HG02870 (cell line): ENCODE measurements around the gene DSN1.

Experiments used
- ATAC-seq: cut with Tn5 transposase; IDR thresholded peaks from one replicate; pipeline ENCODE4 v1.9.1; 2021; ENCODE audit warnings: mild to moderate bottlenecking, moderate library complexity; ENCODE audit not compliant: unreplicated experiment

The DSN1 gene

GRCh38 chr20:36758276-36758675, 15.3 kb downstream of the DSN1 start:
- no peak for ATAC-seq

GRCh38 chr20:36756496-36756895, 17.1 kb downstream of the DSN1 start:
- no peak for ATAC-seq

- no peak for ATAC-seq
These were observed 18.8 kb downstream of the DSN1 start for GRCh38 chr20:36754656-36755222.

GRCh38 chr20:36752582-36752981, 21.0 kb downstream of the DSN1 start:
- ATAC-seq = no peak

GRCh38 chr20:36745927-36746659, 27.5 kb downstream of the DSN1 start, which contains the start of gene NDRG3:
NDRG3 (minus strand) TSS chr20:36746090; CDS start chr20:36721735, 24,355 bp downstream.
- peak; percentile 86 for ATAC-seq

GRCh38 chr20:36745234-36745926, 28.2 kb downstream of the DSN1 start:
- peak; percentile 38 for ATAC-seq

GRCh38 chr20:36744764-36745191, 28.8 kb downstream of the DSN1 start:
- no peak for ATAC-seq

- no peak for ATAC-seq
These were observed 29.3 kb downstream of the DSN1 start for GRCh38 chr20:36744243-36744642.

- no peak for ATAC-seq
These were observed 31.0 kb downstream of the DSN1 start for GRCh38 chr20:36742558-36742957.

GRCh38 chr20:36741072-36741471, 32.5 kb downstream of the DSN1 start:
- no peak for ATAC-seq

GRCh38 chr20:36737183-36737499, 36.4 kb downstream of the DSN1 start:
- no peak for ATAC-seq

GRCh38 chr20:36736451-36737182, 36.9 kb downstream of the DSN1 start:
- no peak for ATAC-seq

GRCh38 chr20:36732456-36732855, 41.1 kb downstream of the DSN1 start:
- ATAC-seq = no peak

GRCh38 chr20:36728986-36729385, 44.6 kb downstream of the DSN1 start:
- no peak for ATAC-seq

GRCh38 chr20:36726168-36726567, 47.4 kb downstream of the DSN1 start:
- ATAC-seq = no peak

- ATAC-seq = no peak
These were observed 53.1 kb downstream of the DSN1 start for GRCh38 chr20:36720510-36720909.

- ATAC-seq = no peak
These were observed 55.9 kb downstream of the DSN1 start for GRCh38 chr20:36717657-36718056.

- ATAC-seq = no peak
These were observed 56.5 kb downstream of the DSN1 start for GRCh38 chr20:36717021-36717420.

- no peak for ATAC-seq
These were observed 60.8 kb downstream of the DSN1 start for GRCh38 chr20:36712775-36713174.

- no peak for ATAC-seq
These were observed 64.4 kb downstream of the DSN1 start for GRCh38 chr20:36709126-36709525.

- no peak for ATAC-seq
These were observed 70.0 kb downstream of the DSN1 start for GRCh38 chr20:36703530-36703929.
